CD4-positive, alpha-beta T cell treated with Interleukin-17A for 4 hours (primary cell): ENCODE data around the gene ORC5.

ENCODE experiments used
- DNase-seq: peaks from one replicate; pipeline ENCODE4 v3.0.0-alpha.2; 2020; ENCODE audit warnings: mixed read lengths

The ORC5 gene

GRCh38 chr7:104124893-104125477 is 82.8 kb downstream of the ORC5 start:
- DNase-seq = no peak

GRCh38 chr7:104124469-104124868 is 83.3 kb downstream of the ORC5 start:
- no peak for DNase-seq

GRCh38 chr7:104123786-104124185 is 84.0 kb downstream of the ORC5 start:
- no peak for DNase-seq

- DNase-seq = no peak
Observed at GRCh38 chr7:104113788-104114187, 94.0 kb downstream of the ORC5 start.

- no peak for DNase-seq
Observed at GRCh38 chr7:104112623-104113022, 95.2 kb downstream of the ORC5 start.

GRCh38 chr7:104111271-104111670 is 96.5 kb downstream of the ORC5 start:
- DNase-seq = no peak

GRCh38 chr7:104106108-104106905 is 101.5 kb downstream of the ORC5 start:
- no peak for DNase-seq

- no peak for DNase-seq
Observed at GRCh38 chr7:104098890-104099289, 108.9 kb downstream of the ORC5 start.

GRCh38 chr7:104096683-104097082 is 111.1 kb downstream of the ORC5 start:
- DNase-seq = no peak

GRCh38 chr7:104093127-104093526 is 114.7 kb downstream of the ORC5 start:
- DNase-seq = no peak

- no peak for DNase-seq
Observed at GRCh38 chr7:104091242-104091641, 116.6 kb downstream of the ORC5 start.

- DNase-seq = no peak
Observed at GRCh38 chr7:104089612-104090011, 118.2 kb downstream of the ORC5 start.

- DNase-seq = no peak
Observed at GRCh38 chr7:104089061-104089460, 118.8 kb downstream of the ORC5 start.
